NCI-H2171 (cell line): ENCODE data around the gene CAMKMT.

Source experiments
- DNase-seq: peaks from one replicate; lab custom pipeline; 2025; lab: John Stamatoyannopoulos, UW

Gene CAMKMT

DNA sequence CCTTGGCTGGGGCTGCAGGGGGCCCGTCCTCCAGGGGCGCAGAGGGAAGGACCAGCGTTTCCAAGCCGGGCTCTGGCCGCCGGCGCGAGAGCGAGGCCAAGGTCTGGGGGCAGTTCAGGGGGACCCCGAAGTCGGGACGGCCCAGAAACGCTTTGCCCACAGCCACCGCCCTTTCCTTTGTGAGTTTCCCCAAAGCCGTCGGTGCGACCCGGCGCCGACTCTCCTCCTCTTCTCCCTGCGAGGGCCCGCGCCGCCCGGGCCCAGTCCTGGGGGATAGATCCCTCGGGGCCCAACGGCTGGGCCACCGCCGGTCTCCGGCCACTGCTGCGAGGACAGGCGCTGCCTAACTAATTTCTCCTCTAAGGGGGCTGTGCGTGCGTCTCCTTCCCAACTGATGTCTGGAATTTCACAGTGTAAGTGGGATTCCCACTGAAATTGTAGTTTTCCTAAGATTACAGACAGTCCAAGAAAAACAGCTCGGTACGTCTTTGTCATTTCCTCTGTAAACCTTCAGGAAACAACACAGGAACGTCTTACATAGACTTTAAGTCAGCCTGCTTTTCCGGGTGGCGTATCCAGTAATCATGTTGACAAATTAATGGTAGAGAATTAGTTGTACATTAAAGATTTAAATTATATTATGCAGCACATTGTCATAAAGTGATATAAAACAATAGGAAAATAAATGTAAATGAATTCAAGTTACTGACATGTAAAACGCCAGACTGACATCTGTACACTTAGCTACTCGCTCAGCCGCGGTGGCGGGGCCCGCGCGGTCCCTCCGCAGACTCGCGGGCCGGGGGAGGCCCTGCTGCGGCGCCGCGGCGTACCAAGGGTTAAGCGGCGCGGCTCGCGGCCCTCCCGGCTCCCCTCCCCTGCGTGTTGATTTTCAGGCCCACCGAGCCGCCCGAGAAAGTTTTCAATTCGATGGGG, 440.4 kb downstream of the CAMKMT start:
- no peak for DNase-seq

DNA sequence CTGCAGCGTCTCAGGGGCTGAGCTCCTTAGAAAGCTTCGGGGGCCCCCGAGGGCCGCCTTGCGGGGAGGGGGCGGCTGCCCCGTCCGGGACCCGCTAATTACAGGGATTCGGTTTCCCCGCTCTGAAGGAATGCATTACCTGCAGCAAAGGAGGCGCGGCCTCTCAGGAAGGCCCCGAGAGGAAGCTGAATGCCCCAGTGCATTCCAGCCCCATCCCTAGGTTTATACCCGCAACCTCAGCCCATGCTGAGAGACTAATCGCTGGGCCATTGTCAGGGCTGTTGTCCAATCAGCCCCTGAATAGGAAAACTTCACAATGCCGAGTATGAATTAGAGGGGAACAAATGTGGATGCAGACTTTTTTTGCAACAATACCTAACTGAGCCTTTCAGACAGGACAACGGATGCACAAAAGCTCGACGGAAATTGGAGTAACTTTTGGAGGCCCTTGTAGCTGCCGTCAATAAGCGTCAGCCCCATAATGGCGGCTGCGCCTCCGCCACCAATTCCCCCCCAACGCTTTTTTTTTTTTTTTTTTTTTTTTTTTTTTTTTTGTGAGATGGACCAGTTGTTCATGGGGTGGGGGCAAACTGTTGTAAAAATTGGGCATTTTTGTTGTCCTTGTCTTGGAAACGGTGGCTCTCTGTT, 441.2 kb downstream of the CAMKMT start:
- no peak for DNase-seq

DNA sequence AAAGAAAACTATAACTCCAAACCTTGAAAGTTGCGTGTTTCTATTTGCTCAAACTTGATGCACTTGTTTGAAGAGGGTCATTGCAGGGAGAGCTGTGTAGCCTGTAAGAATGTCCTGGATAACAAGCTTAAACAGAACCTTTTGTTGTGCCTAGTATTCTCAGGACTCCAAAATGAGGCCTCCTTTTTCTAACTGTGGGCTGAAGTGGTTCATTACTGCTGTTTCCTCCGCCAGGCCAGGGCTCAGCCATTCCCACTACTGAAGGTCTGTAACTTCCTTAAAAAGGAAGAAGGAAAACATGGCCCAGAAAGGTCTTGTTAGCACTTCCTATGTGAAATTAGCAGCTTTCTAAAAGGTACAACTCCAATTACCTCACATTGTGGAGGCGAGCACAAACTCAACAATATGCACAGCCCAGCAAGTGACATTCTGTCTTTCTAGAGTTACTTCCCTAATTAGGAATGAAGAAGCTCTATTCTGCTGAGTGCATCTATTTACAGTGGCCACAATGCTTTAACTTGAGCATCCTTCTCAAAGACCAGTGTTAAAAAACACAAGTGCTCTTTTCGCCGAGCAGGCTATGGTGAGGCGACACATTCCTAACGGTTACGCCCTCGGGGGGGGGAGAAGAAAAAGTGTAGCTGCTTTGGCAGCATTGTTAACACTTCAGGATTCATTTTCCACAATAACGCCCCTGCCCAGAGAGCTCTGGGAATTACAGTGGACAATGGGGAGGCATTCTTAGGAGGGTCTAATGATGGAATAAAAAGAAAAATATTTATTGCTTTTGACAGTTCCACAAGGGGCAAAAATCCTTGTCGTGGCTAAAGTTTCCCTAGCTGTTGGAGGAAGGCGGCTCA, 442.9 kb downstream of the CAMKMT start:
- no peak for DNase-seq

DNA sequence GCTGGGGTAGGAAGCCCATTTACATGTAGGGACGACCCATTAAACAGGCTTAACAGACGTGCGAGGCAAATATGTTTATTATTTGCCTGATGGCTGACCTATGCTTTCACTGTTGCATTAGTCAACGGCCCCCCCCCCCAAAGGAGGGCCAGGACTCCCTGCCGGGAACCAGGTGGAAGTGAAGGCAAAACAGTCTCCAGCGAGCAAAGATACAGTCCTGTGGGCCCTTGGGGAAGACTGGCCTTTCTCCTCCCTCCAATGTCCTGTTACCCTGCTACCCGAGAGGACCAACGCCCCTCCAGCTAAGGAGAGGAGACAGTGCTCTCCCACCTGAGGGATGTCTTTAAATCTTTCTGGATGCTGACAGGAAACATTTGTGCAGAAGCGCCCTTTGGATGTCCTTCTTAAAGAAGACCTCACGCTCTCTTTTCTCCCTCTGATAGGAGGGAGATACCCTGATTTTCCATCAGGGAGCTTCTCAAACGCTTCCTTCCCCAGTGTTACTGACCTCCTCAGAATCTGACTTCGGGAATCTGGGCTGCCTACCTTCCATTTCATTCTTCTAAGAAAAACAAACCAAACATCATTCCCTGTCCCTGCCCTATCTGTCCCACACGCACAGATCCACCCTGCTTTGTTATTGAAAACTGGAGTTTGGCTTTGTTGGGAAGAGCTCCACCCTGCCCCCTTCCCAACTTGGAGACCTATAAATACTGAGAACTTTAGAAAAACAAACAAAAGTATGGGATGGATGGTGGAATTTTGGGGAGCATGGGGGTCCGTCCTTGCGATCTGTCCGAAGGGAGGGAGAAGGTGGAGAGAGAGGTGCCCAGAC, 443.9 kb downstream of the CAMKMT start:
- no peak for DNase-seq

DNA sequence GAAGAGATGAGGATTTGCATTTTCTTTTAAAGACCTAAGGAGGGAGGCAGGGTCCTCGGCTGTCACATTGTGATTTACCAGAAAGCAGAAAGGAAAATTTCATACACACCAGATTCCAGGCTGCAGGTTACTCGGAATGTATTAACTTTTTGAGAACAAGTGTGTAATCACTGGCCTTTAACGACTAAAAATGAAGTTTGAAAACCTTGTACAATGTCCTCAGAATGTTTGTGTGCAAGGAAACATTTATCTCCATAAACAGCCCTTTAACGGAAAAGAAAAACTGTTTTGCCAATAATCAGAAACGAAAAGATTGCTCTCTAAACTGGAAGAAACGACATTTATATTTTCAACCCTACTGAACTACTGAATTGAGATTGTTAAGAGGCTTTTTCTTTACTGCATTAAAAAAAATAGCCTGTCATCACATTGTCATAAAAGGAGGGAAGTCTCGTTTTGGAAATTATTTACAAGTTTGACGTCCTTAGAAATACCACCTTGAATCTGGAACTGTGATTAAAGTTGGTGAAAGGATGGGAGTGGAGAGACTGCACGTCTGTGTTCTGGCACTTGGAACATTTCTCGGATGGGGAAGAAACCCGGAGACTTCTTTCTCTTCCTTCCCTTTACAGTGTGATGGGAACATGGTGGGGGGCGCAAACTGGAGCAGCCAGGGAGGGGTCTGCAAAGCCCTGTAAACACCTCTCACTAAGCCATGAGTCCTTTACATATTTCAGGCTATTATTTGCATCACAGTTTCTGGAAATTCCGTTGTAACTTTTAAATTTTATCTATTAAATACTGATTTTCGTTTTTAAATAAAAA, 445.7 kb downstream of the CAMKMT start:
- DNase-seq = no peak

DNA sequence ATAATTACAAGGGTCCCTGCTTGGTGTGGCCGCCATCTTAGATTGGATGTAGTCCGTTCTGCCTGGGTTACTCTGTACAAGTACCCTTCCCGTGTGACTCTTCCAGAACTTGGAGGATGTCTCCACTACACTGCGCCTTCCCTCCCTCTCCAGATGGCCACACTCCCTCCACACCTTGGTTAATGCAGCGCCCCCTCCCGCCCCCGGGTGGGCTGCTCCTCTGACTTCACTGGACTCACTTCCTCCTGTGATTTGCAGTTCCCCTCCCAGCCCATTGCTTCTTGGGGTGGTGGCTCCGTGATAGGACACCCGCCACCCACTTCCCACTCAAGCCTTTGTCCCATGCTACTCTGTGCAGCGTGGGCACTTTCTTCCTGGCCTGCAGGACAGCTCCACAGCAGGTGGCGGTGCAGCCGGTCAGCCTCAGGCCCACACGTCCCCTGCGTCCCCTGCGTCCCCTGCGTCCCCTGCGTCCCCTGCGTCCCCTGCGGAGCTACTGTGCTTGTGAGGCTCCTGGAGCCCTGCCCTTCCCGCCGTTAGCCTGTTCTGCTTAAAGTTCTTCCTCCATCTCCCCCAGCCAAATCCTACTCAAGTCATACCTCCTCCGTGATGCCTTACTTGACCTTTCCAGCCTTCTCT, 449.3 kb downstream of the CAMKMT start:
- no peak for DNase-seq

DNA sequence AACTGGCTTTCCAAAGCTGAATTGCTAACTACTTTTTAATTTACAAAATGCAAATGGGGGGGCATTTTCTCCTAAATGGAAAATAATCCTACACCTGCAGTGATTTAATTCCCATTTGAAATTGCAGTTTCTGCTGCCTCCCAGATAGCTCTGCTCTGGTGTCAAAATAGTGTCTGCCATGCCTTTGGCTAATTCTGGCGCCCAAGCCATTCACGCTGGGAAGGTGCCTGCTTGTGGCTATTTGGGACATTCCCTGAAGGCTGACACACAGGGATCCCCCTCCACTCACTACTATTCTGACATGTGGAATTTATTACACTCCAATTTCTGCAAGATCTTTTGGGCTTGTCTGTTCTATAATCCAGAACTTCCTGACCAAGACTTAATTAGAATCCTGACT, 451.4 kb downstream of the CAMKMT start:
- DNase-seq = no peak

DNA sequence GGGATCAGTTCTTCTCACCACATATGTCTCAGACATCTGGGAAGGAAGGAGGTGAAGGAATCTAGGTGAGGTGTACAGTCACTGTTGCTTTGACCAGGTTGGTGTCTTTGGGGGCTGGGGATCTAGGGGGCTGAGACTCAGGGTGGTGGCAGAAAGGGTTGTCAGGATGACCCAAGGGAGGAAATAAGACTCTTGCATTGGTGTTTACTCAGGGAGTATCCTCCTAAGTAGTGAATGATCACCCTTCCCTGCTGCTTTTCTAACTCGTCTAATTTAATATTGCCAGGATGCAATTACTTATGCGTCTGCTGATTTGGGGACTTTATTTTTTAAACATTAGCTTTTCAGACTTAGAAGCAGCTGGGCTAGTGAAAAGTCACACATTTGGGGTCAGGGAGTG, 451.9 kb downstream of the CAMKMT start:
- no peak for DNase-seq

DNA sequence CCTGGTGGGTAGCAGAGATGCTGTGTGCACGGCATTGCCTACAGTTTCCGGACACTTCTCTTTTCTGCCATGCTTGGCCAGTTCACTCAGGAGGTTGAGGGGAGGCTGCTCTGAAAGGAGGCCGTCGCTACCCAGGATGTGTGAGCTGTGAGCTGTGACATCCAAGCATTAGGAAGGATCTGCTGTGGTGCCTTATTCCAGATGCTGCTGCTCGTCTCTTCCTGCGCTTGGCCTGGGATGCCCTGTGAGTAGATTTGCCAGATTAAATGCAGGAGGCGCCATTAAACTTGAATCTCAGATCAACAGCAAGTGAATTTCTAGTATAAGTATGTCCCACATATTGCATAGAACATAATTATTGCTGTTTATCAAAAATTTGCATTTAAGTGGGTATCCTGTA, 455.5 kb downstream of the CAMKMT start:
- no peak for DNase-seq

DNA sequence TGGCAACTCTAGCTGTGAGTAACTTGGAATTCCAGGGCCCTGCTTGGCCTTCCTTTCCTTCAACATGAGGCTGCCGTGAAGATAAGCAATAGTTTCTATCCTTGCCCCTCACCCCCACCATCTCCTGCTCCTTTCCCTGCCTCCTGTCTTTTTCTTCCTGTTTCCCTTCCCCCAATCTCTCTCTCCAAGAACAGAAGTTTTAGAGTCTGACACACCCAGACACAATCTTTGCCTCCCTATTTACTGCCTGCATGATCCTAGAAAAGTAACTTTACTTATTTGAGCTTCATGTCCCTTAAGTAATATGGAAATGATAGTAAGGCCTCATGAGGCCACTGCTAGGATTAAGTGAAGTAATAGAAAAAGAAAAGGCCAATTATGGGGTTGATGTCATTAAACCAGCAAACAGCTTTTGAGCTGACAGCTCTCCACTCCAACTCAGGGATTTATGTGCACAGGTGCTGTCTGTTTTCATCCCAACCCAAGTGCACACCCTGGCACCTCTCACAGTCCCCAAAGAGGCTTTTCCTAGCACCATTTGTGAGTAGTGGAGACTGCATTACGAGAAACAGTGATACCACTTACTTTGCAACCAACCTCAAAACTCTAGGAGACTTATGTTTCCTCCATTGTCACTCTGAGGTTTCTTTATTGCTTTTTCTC, 456.1 kb downstream of the CAMKMT start:
- DNase-seq = no peak

DNA sequence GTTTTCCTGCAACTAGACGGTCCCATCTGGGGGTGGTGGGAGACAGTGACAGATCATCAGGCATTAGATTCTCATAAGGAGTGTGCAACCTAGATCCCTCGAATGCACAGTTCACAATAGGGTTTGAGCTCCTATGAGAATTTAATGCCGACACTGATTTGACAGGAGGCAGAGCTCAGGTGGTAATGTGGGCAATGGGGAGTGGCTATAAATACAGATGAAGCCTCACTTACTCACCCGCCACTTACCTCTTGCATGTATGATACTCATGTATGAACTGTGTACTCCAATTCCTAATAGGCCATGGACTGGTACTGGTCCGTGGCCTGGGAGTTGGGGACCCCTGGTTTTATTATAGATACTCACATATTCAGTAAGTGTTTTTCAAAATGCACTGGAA, 457.3 kb downstream of the CAMKMT start:
- no peak for DNase-seq

DNA sequence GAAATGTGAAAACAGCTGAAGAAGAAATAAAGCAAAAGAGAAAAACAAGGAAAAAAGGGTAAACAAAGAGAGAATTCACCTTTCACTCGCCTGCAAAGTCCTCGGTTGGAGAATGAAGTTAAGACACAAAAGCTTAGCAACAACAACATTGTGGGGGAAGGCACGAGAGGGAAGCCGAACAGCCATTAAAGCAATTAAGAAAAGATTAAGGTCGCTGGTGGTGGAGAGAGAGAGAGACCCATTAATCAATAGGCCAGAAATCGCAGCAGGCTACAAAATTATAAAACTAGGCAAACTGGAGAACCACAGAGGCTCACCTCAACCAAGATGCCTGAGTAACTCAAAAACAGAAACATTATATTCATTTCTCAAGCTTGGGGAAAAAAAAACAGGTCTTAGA, 459.8 kb downstream of the CAMKMT start:
- DNase-seq = no peak

DNA sequence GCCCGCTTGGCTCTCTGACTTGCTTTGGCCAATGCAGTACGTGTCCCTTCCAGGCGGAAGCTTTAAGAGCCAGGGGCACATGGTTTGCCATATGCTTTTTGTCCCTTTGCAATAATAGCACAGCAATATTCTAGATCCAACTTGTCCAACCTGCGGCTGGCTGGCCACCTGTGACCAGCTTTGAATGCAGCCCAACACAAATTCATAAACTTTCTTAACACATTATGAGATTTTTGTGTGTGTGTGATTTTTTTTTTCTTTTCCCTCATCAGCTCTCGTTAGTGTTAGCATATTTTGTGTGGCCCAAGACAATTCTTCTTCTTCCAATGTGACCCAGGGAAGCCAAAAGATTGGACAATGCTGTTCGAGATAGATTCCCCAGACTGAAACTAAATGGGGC, 460.4 kb downstream of the CAMKMT start:
- no peak for DNase-seq
